HepG2 (cell line): Measurements from ENCODE around the gene ZNF12.

Experiments used
- ARNT ChIP-seq: fragments of 450-650 bp; IDR thresholded peaks from 2 replicates; pipeline ENCODE4 v1.6.1; 2017
- FOXA3 ChIP-seq: IDR thresholded peaks from 2 replicates; pipeline ENCODE4 v1.6.1; 2016; ENCODE audit warnings: missing genetic modification reagents, missing compliant biosample characterization
- HDAC6 ChIP-seq: fragments of 200-600 bp; sonication (generic); IDR thresholded peaks from 2 replicates; pipeline ENCODE4 v1.7.0; 2017; ENCODE audit warnings: mild to moderate bottlenecking, antibody characterized with exemption, low read length, low read depth
- RBM39 ChIP-seq: fragments of 200-400 bp; formaldehyde crosslinking; IDR thresholded peaks from one replicate; pipeline ENCODE4 v1.6.1; 2018; ENCODE audit warnings: antibody characterized with exemption, mild to moderate bottlenecking, low read depth, low read length; ENCODE audit not compliant: poor library complexity, severe bottlenecking
- REST ChIP-seq, 2 experiments: IDR thresholded peaks; 2 replicates each; pipeline ENCODE4 v1.6.1; 2011 to 2012; ENCODE audit warnings: low read length in 2 of 2, borderline replicate concordance in 1 of 2, low read depth in 1 of 2, mild to moderate bottlenecking in 1 of 2, moderate library complexity in 1 of 2
- ZNF253 ChIP-seq: sonication (generic); formaldehyde crosslinking; IDR thresholded peaks from 2 replicates; pipeline ENCODE4 v1.8.0; 2022; ENCODE audit warnings: mild to moderate bottlenecking, missing genetic modification reagents, borderline replicate concordance
- ZNF776 ChIP-seq: sonication (generic); formaldehyde crosslinking; IDR thresholded peaks from 2 replicates; pipeline ENCODE4 v1.4.0; 2020; ENCODE audit warnings: mild to moderate bottlenecking, missing genetic modification reagents
- TF ChIP-seq, protein P1 (sequence below), 2 experiments: sonication (generic) in 1 of 2; formaldehyde crosslinking in 1 of 2; IDR thresholded peaks; 2 replicates each; pipeline versions ENCODE4 v1.4.0 to v1.6.1; 2018 to 2020; ENCODE audit warnings: missing genetic modification reagents in 2 of 2, borderline replicate concordance in 1 of 2, low read depth in 1 of 2, mild to moderate bottlenecking in 1 of 2, missing biosample characterization in 1 of 2
- TF ChIP-seq, protein P2 (sequence below): IDR thresholded peaks from 2 replicates; pipeline ENCODE4 v1.6.1; 2016; ENCODE audit warnings: low read depth, missing genetic modification reagents, missing compliant biosample characterization
- TF ChIP-seq, protein P3 (sequence below): sonication (generic); formaldehyde crosslinking; IDR thresholded peaks from 2 replicates; pipeline ENCODE4 v1.5.0; 2020; ENCODE audit warnings: mild to moderate bottlenecking, missing genetic modification reagents, moderate library complexity

- TF ChIP-seq, protein P1, sequence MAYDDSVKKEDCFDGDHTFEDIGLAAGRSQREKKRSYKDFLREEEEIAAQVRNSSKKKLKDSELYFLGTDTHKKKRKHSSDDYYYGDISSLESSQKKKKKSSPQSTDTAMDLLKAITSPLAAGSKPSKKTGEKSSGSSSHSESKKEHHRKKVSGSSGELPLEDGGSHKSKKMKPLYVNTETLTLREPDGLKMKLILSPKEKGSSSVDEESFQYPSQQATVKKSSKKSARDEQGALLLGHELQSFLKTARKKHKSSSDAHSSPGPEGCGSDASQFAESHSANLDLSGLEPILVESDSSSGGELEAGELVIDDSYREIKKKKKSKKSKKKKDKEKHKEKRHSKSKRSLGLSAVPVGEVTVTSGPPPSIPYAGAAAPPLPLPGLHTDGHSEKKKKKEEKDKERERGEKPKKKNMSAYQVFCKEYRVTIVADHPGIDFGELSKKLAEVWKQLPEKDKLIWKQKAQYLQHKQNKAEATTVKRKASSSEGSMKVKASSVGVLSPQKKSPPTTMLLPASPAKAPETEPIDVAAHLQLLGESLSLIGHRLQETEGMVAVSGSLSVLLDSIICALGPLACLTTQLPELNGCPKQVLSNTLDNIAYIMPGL (CRISPR knock-in tag; IDR thresholded peaks at IDR 0.05; ENCODE audit: borderline replicate concordance in 1 of 2, low read depth in 1 of 2), result no peak
- TF ChIP-seq ZNF253 (CRISPR knock-in tag), result no peak
- TF ChIP-seq, protein P2, sequence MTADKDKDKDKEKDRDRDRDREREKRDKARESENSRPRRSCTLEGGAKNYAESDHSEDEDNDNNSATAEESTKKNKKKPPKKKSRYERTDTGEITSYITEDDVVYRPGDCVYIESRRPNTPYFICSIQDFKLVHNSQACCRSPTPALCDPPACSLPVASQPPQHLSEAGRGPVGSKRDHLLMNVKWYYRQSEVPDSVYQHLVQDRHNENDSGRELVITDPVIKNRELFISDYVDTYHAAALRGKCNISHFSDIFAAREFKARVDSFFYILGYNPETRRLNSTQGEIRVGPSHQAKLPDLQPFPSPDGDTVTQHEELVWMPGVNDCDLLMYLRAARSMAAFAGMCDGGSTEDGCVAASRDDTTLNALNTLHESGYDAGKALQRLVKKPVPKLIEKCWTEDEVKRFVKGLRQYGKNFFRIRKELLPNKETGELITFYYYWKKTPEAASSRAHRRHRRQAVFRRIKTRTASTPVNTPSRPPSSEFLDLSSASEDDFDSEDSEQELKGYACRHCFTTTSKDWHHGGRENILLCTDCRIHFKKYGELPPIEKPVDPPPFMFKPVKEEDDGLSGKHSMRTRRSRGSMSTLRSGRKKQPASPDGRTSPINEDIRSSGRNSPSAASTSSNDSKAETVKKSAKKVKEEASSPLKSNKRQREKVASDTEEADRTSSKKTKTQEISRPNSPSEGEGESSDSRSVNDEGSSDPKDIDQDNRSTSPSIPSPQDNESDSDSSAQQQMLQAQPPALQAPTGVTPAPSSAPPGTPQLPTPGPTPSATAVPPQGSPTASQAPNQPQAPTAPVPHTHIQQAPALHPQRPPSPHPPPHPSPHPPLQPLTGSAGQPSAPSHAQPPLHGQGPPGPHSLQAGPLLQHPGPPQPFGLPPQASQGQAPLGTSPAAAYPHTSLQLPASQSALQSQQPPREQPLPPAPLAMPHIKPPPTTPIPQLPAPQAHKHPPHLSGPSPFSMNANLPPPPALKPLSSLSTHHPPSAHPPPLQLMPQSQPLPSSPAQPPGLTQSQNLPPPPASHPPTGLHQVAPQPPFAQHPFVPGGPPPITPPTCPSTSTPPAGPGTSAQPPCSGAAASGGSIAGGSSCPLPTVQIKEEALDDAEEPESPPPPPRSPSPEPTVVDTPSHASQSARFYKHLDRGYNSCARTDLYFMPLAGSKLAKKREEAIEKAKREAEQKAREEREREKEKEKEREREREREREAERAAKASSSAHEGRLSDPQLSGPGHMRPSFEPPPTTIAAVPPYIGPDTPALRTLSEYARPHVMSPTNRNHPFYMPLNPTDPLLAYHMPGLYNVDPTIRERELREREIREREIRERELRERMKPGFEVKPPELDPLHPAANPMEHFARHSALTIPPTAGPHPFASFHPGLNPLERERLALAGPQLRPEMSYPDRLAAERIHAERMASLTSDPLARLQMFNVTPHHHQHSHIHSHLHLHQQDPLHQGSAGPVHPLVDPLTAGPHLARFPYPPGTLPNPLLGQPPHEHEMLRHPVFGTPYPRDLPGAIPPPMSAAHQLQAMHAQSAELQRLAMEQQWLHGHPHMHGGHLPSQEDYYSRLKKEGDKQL (CRISPR knock-in tag), result no peak
- no peak for TF ChIP-seq ARNT
- no peak for TF ChIP-seq ZNF776 (CRISPR knock-in tag)
- TF ChIP-seq RBM39, result no peak
- no peak for TF ChIP-seq FOXA3 (CRISPR knock-in tag)
- no peak for TF ChIP-seq REST (IDR thresholded peaks at IDR 0.05; ENCODE audit: borderline replicate concordance in 1 of 2, low read depth in 1 of 2, low read length in 2 of 2)
- TF ChIP-seq, protein P3, sequence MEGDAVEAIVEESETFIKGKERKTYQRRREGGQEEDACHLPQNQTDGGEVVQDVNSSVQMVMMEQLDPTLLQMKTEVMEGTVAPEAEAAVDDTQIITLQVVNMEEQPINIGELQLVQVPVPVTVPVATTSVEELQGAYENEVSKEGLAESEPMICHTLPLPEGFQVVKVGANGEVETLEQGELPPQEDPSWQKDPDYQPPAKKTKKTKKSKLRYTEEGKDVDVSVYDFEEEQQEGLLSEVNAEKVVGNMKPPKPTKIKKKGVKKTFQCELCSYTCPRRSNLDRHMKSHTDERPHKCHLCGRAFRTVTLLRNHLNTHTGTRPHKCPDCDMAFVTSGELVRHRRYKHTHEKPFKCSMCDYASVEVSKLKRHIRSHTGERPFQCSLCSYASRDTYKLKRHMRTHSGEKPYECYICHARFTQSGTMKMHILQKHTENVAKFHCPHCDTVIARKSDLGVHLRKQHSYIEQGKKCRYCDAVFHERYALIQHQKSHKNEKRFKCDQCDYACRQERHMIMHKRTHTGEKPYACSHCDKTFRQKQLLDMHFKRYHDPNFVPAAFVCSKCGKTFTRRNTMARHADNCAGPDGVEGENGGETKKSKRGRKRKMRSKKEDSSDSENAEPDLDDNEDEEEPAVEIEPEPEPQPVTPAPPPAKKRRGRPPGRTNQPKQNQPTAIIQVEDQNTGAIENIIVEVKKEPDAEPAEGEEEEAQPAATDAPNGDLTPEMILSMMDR (CRISPR knock-in tag), result no peak
- no peak for TF ChIP-seq HDAC6
Observed at GRCh38 chr7:6639032-6639431, 67.7 kb downstream of the ZNF12 start.
